HG03575 (cell line): Measurements from ENCODE around the gene LACTB.

Source experiments
- ATAC-seq: cut with Tn5 transposase; IDR thresholded peaks from one replicate; pipeline ENCODE4 v1.9.1; 2021; ENCODE audit not compliant: unreplicated experiment, insufficient number of reproducible peaks, low FRiP score; ENCODE audit errors: extremely low read depth

The LACTB gene

GRCh38 chr15:63121382-63122001, at the start of gene LACTB:
LACTB (plus strand) TSS chr15:63121861; CDS start chr15:63121872, 11 bp downstream.
- no peak for ATAC-seq

GRCh38 chr15:63072023-63072650, 49.5 kb upstream of the LACTB start:
- ATAC-seq, result no peak

- ATAC-seq, result no peak
These were observed 48.8 kb upstream of the LACTB start for GRCh38 chr15:63072809-63073277.

- no peak for ATAC-seq
These were observed 48.0 kb upstream of the LACTB start for GRCh38 chr15:63073497-63074172.

GRCh38 chr15:63075015-63075983, 46.4 kb upstream of the LACTB start:
- ATAC-seq, result no peak

GRCh38 chr15:63075984-63076713, 45.5 kb upstream of the LACTB start:
- no peak for ATAC-seq

- ATAC-seq, result no peak
These were observed 45.0 kb upstream of the LACTB start for GRCh38 chr15:63076714-63077046.

- no peak for ATAC-seq
These were observed 43.7 kb upstream of the LACTB start for GRCh38 chr15:63077952-63078351.

- no peak for ATAC-seq
These were observed 41.6 kb upstream of the LACTB start for GRCh38 chr15:63079947-63080626.

- ATAC-seq, result no peak
These were observed 40.9 kb upstream of the LACTB start for GRCh38 chr15:63080634-63081250.

GRCh38 chr15:63082366-63082765, 39.3 kb upstream of the LACTB start:
- ATAC-seq, result no peak

GRCh38 chr15:63083044-63083443, 38.6 kb upstream of the LACTB start:
- no peak for ATAC-seq

GRCh38 chr15:63083541-63083940, 38.1 kb upstream of the LACTB start:
- ATAC-seq, result no peak

- no peak for ATAC-seq
These were observed 36.9 kb upstream of the LACTB start for GRCh38 chr15:63084806-63085205.

GRCh38 chr15:63085289-63085688, 36.4 kb upstream of the LACTB start:
- ATAC-seq, result no peak

GRCh38 chr15:63086271-63086670, 35.4 kb upstream of the LACTB start:
- ATAC-seq, result no peak

- ATAC-seq, result no peak
These were observed 34.7 kb upstream of the LACTB start for GRCh38 chr15:63086947-63087346.
